Measurements from ENCODE around the gene COG6.

DNA sequence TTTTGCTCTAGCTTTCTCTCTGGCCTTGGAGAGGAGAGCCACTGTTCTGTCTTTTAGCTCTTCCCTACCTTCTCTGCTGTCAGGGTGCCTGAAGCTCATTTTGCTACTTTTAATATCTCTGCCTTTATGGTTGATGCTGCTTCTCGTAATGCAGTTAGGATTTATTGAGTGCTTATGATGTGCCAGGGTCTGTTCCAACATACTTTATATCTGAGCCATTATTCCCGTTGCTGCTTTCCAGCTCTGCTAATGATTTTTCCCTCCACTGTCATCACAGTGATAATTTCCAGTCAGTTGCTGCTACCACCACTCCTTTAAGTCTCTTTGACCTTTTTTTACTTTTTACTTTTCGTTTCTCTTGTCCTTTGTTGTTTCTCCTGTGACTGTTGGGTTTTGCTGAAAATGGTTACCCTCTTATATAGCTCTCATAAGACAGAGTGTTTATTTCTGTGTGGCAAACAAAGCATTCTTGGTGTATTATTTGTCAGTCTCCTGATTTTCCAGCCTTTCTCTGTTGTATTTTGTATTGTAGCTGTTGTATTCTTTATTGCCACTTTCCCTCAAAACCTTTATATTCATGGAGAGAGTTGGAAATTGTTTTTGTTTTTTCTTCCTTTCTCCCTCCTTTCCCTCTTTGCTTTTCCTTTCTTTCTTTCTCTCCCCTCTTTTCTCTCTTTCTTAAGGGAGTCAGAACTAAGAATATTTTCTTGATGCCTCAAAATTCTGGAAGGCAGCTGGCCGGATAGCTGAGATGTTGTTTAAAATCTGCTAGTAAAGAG, 37.4 kb downstream of the COG6 start:
- TF ChIP-seq POLR2AphosphoS5 (IDR thresholded peaks at IDR 0.05; ENCODE audit: low read depth, low read length): no peak
- TF ChIP-seq, protein P1, sequence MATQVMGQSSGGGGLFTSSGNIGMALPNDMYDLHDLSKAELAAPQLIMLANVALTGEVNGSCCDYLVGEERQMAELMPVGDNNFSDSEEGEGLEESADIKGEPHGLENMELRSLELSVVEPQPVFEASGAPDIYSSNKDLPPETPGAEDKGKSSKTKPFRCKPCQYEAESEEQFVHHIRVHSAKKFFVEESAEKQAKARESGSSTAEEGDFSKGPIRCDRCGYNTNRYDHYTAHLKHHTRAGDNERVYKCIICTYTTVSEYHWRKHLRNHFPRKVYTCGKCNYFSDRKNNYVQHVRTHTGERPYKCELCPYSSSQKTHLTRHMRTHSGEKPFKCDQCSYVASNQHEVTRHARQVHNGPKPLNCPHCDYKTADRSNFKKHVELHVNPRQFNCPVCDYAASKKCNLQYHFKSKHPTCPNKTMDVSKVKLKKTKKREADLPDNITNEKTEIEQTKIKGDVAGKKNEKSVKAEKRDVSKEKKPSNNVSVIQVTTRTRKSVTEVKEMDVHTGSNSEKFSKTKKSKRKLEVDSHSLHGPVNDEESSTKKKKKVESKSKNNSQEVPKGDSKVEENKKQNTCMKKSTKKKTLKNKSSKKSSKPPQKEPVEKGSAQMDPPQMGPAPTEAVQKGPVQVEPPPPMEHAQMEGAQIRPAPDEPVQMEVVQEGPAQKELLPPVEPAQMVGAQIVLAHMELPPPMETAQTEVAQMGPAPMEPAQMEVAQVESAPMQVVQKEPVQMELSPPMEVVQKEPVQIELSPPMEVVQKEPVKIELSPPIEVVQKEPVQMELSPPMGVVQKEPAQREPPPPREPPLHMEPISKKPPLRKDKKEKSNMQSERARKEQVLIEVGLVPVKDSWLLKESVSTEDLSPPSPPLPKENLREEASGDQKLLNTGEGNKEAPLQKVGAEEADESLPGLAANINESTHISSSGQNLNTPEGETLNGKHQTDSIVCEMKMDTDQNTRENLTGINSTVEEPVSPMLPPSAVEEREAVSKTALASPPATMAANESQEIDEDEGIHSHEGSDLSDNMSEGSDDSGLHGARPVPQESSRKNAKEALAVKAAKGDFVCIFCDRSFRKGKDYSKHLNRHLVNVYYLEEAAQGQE (IDR thresholded peaks at IDR 0.05; ENCODE audit: insufficient read depth in 1 of 2, low read depth in 2 of 2, low read length in 2 of 2): no peak
- no peak for TF ChIP-seq TAF1 (IDR thresholded peaks at IDR 0.05; ENCODE audit: borderline replicate concordance, insufficient read depth, low read length)
